GM12872 (cell line): ENCODE data around the gene CCDC60.

ENCODE experiments used
- CTCF ChIP-seq: IDR thresholded peaks from 3 replicates; pipeline ENCODE4 v1.5.1; 2011; ENCODE audit warnings: low read depth, mild to moderate bottlenecking, low read length, moderate library complexity; ENCODE audit not compliant: insufficient read depth

Gene CCDC60

GRCh38 chr12:119573086-119573485 lies 238.6 kb downstream of the CCDC60 start:
- TF ChIP-seq CTCF = no peak

DNA sequence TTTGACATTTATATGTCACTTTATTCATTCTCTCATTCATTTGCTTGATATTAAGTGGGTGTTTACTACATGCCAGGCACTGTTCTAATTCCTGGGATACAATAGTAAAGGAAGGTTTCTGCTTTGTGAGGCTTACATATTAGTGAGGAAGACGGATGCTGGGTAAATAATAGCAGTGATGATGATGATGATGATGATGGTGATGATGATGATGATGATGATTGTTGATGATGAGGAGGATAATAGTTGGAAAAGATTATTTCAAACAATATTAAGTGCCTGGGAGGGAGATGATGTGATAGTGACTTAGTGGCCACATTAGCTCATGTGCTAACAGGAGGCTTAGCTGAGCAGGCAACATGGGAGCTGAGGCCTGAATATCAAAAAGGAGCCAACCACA lies 239.7 kb downstream of the CCDC60 start:
- TF ChIP-seq CTCF = no peak

GRCh38 chr12:119576118-119576810 lies 241.7 kb downstream of the CCDC60 start:
- no peak for TF ChIP-seq CTCF

- no peak for TF ChIP-seq CTCF
Observed at GRCh38 chr12:119576915-119577314, 242.4 kb downstream of the CCDC60 start.

GRCh38 chr12:119578112-119578511 lies 243.6 kb downstream of the CCDC60 start:
- no peak for TF ChIP-seq CTCF

DNA sequence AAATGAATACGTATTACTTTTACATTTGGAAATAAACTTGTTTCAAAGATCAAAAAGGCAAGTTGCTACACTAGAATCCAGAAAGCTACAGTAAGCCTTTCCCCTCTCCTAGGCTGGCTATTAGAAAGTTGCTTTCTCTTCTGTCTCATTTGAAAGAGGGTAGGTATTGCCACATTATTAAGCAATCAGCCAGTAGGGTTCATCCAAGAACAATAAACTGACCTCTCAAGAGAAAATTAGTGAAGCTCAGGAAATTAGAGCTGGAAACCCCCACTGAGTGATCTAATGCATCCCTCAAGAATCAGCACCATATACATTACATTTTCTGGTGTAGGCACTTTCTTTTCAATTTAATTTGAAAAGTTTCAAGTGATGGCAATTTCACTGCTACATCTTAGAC lies 254.6 kb downstream of the CCDC60 start:
- no peak for TF ChIP-seq CTCF

- TF ChIP-seq CTCF = no peak
Observed at GRCh38 chr12:119589634-119590033, 255.1 kb downstream of the CCDC60 start.
